GM19395 (cell line): ENCODE measurements around the gene PDXDC1.
A peak's percentile ranks its signal among the peaks of the same experiment; 100 is the strongest.
"Not testable (repeated sequence)": the region's sequence is repeated elsewhere in the genome, so short reads cannot be mapped to it uniquely, and the experiment has no call there.

Source experiments
- ATAC-seq: cut with Tn5 transposase; IDR thresholded peaks from one replicate; pipeline ENCODE4 v1.9.1; 2021; ENCODE audit warnings: mild to moderate bottlenecking, moderate library complexity; ENCODE audit not compliant: unreplicated experiment

The PDXDC1 gene

GRCh38 chr16:15008647-15009046 is 33.8 kb downstream of the PDXDC1 start:
- not testable (repeated sequence) for ATAC-seq

DNA sequence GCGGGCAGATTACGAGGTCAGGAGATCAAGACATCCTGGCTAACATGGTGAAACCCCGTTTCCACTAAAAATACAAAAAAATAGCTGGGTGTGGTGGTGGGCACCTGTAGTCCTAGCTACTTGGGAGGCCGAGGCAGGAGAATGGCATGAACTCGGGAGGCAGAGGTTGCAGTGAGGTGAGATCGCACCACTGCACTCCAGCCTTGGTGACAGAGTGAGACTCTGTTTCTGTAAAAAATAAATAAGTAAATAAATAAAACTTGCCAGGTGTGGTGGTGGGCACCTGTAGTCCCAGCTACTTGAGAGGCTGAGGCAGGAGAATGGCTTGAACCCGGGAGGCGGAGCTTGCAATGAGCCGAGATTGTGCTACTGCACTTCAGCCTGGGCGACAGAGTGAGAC is 38.1 kb downstream of the PDXDC1 start:
- ATAC-seq, result not testable (repeated sequence)

GRCh38 chr16:15015671-15016070 is 40.8 kb downstream of the PDXDC1 start:
- not testable (repeated sequence) for ATAC-seq

GRCh38 chr16:15016354-15016753 is 41.5 kb downstream of the PDXDC1 start:
- not testable (repeated sequence) for ATAC-seq

DNA sequence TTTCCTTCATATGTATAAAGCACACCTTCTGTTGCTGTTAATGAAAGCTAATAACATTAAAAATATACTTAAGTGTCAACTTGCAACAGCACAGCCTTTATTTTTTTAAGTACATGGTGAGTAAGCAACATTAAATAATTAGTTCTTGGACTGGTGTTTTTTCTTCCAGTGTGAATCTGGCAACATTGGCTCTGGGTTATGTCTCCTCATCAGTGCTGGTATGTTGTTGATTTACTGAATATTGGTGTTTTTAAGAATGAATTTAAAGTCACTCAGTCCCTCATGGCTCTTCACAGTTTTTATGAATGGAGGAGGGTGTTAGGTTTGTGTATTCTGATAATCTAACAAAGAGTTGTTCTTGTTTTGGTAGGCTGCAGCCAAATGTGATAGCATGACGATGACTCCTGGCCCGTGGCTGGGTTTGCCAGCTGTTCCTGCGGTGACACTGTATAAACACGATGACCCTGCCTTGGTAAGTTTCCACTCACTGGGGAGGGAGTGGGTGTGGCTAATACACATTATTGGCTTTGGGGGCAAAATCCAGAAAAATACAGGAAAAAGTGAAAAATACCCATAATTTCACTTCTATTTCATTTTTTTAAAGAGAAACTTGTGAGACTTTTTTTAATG is 42.2 kb downstream of the PDXDC1 start:
- ATAC-seq, result not testable (repeated sequence)

DNA sequence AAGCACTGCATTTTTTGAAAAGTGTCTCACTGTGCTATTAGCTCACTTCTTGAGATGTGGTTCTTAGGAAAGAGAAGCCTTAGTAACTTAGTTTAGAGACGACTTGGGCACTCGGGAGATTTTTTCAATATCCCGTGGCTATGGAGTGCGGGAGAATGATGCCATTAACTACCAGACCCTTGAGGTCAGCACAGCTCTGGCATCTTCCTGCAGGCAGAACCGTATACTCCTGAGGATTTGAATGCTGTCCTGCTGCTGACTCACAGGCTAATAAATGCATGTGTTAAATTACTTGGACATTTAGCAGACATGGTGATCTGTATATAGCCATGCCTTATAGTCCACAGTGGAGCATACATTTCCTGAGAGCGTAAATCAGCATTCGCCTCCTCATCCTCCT is 46.6 kb downstream of the PDXDC1 start:
- ATAC-seq, result not testable (repeated sequence)

DNA sequence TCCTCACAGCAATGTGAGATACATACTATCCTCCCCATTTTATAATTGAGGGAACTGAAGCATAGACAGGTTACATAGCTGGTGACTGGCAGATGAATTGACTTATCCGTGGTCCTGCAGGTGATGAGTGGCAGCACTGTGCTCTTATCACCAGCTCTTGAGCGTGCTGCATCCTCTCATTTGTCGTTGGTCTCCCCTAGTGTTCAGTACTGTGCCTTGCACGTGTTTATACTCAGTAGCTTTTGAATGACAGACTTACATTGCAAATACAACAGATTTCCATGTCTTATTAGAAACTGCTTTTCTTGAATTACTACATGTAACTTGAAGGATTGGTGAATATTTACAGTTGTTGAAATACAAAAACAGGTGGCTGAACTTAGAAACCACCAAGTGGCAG is 47.4 kb downstream of the PDXDC1 start:
- ATAC-seq, result peak; percentile 78

GRCh38 chr16:15023381-15024077 is 48.7 kb downstream of the PDXDC1 start:
- not testable (repeated sequence) for ATAC-seq

- not testable (repeated sequence) for ATAC-seq
Observed at GRCh38 chr16:15024858-15025199, 50.0 kb downstream of the PDXDC1 start.

DNA sequence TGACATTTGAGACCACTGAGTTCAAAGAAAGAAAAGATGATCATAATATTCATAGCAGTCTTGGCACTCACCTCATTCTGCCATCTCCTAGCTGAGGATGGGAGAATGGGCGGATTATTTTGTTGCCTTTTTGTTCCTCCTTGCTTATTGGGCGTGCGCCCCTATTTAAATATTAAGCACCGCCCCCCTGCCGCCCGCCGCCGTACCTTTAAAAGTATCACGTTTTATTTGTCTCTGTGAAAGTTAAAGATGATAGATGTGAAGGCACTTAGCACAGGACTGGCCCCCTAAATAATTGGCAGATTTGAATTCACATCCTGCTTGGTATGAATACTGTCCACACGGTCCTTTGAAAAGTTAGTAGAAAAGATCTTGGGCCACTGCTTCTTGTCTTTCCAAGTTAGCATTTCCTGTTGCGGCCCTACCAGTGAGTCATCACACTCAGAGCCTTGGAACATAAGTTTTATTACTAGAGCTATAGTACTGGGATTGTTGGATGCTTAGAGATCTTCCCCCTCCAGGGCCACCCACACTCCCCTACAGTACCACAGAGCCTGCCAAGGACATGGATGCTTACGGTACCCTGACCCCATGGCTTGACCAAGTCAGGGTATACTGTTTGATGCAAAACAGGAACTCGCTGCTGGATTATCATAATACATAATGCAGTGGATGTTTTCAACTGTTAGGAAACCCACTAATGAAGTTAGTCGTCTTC is 50.6 kb downstream of the PDXDC1 start:
- ATAC-seq, result not testable (repeated sequence)

DNA sequence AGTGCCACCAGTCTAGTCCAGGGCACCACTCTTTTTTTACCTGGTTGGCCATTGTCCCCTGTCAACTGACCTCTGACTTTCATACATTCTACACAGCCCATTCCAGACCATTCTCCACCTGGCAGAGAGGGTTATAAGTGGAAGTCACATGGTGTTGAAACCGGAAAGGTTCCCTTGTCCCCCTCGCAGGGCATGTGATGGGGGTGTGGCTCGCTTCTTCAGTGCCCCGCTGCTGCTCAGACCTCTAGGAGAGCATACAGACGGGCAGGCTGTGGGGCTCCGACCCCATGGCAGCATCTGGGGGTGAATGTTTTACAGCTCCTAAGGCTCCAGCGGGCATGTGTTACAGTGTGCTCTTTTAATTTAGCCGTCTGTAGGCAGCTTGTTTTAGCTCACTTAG is 52.2 kb downstream of the PDXDC1 start:
- ATAC-seq, result not testable (repeated sequence)

- not testable (repeated sequence) for ATAC-seq
Observed at GRCh38 chr16:15027503-15028344, 52.9 kb downstream of the PDXDC1 start.

GRCh38 chr16:15028345-15028715 is 53.5 kb downstream of the PDXDC1 start:
- ATAC-seq, result not testable (repeated sequence)

- ATAC-seq, result not testable (repeated sequence)
Observed at GRCh38 chr16:15028801-15029698, 54.2 kb downstream of the PDXDC1 start.

GRCh38 chr16:15029749-15030148 is 54.9 kb downstream of the PDXDC1 start:
- ATAC-seq, result not testable (repeated sequence)

GRCh38 chr16:15031179-15031578 is 56.4 kb downstream of the PDXDC1 start:
- ATAC-seq, result no peak

DNA sequence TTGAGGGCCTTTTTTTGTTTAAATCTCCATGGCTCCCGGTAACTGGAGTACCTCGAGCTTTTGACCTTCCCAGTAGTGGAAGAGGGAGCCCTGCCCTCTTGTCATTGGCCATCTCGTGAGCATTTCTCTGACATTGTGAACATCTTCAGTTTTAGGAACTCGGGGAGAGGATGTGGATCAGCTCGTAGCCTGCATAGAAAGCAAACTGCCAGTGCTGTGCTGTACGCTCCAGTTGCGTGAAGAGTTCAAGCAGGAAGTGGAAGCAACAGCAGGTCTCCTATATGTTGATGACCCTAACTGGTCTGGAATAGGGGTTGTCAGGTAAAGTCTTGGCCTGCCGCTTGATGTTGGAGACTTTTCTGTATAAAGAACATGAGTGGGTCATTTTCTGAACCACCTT is 56.8 kb downstream of the PDXDC1 start:
- ATAC-seq, result no peak

DNA sequence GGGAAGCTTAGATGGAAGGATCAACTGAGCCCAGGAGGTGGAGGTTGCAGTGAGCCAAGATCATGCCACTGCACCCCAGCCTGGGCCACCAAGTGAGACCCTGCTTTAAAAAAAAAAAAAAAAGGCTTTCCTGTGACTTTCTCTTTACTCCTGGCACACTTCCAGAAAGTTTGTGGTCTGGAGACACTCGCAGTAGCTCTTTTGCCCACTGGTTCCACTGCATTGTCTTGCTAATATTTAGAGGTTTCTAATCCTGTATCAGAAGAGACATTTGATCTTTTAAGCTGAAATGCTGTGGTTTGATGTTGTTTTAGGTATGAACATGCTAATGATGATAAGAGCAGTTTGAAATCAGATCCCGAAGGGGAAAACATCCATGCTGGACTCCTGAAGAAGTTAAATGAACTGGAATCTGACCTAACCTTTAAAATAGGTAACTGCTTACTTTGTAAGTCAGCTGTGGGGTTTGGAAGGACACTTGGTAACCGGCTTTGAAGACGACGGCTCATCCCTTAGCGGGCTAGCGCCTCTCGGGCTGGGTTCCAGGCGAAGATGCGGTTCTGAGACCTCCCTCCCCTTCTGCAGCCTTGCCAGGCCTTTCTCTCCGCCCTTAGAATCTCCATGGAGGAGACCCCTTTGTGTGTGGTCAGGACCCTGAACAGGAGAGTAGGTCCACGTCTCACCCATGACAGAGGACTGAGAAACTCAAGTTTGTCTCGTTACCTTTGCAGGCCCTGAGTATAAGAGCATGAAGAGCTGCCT is 57.9 kb downstream of the PDXDC1 start:
- ATAC-seq, result no peak

DNA sequence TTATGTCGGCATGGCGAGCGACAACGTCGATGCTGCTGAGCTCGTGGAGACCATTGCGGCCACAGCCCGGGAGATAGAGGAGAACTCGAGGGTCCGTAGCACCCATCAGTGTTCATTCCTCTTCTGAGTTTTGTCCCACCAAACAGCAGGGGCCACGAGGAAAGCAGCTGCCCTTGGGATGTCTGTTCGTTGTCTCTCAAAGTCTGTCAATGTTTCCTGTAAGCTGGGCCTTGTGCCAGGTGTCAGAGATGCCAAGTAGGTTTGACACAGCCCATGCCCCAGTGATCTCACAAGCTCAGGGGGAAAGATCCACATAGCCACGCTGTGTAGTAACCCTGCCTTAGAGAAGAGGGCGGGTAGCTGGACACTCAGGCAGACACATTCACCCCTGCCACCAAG is 58.5 kb downstream of the PDXDC1 start:
- no peak for ATAC-seq
